Measurements from ENCODE around the gene SRSF11. TPM values are rescaled to one million over a fixed set of nuclear protein-coding genes. Genes with fewer than 3 reads are reported as not detected.

Gene SRSF11
- total and polyA plus RNA-seq, 2 donors = 130 to 306 TPM

DNA sequence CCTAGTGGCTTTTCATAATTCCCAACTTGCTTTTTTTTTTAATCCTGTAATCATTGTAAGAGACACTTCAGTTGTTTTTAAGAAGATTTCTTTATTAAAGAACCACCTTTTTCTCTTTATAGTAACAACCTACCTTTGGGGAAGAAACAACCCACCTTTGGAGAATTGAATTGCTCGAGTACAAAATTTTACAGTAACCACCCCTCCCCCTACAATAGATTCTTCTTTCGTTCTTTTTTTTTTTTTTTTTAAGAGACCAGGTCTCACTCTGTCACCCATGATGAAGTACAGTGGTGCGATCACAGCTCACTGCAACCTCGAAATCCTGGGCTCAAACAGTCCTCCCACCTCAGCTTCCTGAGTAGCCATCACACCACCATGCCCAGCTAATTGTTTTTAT is 13.7 kb upstream of the SRSF11 start:
- Histone ChIP-seq H3K4me1 (ENCODE audit: control insufficient read depth in 2 of 2, insufficient read depth in 2 of 2, low read length in 2 of 2) (peaks cover 3 to 14% of the 10 kb centered on the region in 2 donors), H3K27me3 (ENCODE audit: control insufficient read depth in 2 of 2, insufficient read depth in 1 of 2, low read length in 1 of 2) (no peaks in the 10 kb centered on the region), H3K27ac (ENCODE audit: low read depth in 1 of 2, low read length in 1 of 2) (no peak overlapping the region), H3K4me3 (ENCODE audit: low read length in 2 of 2) (no peak overlapping the region), H3K36me3 (ENCODE audit: control insufficient read depth in 2 of 2, insufficient read depth in 2 of 2, low read length in 1 of 2) (peaks cover 0 to 17% of the 10 kb centered on the region in 2 donors), H3K9me3 (ENCODE audit: control insufficient read depth in 2 of 2, insufficient read depth in 1 of 2, low read length in 1 of 2) (no peaks in the 10 kb centered on the region)
- no peak for DNase-seq (ENCODE audit: low read depth in 6 of 9, low spot score in 9 of 9)
- WGBS = 99% methylated on average over 4 of the region's 4 CpGs

DNA sequence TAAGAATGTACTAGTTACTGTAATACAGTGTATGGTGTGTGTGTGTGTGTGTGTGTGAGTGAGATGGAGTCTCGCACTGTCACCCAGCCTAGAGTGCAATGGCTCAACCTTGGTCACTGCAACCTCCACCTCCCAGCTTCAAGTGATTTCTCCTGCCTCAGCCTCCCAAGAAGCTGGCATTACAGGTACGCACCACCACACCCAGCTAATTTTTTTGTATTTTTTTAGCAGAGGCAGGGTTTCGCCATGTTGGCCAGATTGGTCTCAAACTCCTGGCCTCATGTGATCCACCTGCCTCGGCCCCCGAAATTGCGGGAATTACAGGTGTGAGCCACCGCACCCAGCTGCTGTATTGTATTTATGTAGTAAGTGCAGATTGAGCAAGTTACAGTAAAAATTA is 12.9 kb upstream of the SRSF11 start:
- peaks cover 3 to 11% of the 10 kb centered on the region in 2 donors for H3K4me1 ChIP-seq (ENCODE audit: control insufficient read depth in 2 of 2, insufficient read depth in 2 of 2, low read length in 2 of 2)
- no peak for DNase-seq (ENCODE audit: low read depth in 6 of 9, low spot score in 9 of 9)
- no peak overlapping the region for H3K4me3 ChIP-seq (ENCODE audit: low read length in 2 of 2)
- 98% methylated on average over 7 of the region's 7 CpGs for WGBS
- no peaks in the 10 kb centered on the region for H3K27me3 ChIP-seq (ENCODE audit: control insufficient read depth in 2 of 2, insufficient read depth in 1 of 2, low read length in 1 of 2)
- peaks cover 0 to 17% of the 10 kb centered on the region in 2 donors for H3K36me3 ChIP-seq (ENCODE audit: control insufficient read depth in 2 of 2, insufficient read depth in 2 of 2, low read length in 1 of 2)
- no peaks in the 10 kb centered on the region for H3K9me3 ChIP-seq (ENCODE audit: control insufficient read depth in 2 of 2, insufficient read depth in 1 of 2, low read length in 1 of 2)
- H3K27ac ChIP-seq (ENCODE audit: low read depth in 1 of 2, low read length in 1 of 2) = no peak overlapping the region

DNA sequence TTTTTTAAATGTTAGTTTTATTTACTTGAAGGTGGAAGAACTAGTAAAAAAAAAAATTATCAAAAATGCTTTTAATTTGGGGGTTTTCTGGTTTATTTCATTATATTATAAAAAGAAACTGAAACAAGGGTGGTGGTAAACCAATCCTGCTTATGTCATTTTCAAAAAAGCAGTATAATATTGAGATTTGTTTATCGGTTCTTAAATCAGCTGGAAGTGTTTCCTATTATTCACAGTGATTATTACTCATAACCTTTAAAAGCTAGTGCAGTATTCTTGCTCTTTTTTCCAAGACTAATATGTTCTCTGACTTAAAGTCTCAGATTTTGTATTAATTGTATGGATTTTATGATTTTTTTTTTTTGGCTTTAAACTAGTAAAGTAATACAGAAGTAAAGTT is 10.4 kb upstream of the SRSF11 start:
- peaks cover 3 to 11% of the 10 kb centered on the region in 2 donors for H3K4me1 ChIP-seq (ENCODE audit: control insufficient read depth in 2 of 2, insufficient read depth in 2 of 2, low read length in 2 of 2)
- no peaks in the 10 kb centered on the region for H3K27me3 ChIP-seq (ENCODE audit: control insufficient read depth in 2 of 2, insufficient read depth in 1 of 2, low read length in 1 of 2)
- H3K27ac ChIP-seq (ENCODE audit: low read depth in 1 of 2, low read length in 1 of 2) = no peak overlapping the region
- H3K4me3 ChIP-seq (ENCODE audit: low read length in 2 of 2) = no peak overlapping the region
- WGBS = 95% methylated on average over 1 of the region's 1 CpG
- no peak for DNase-seq (ENCODE audit: low read depth in 6 of 9, low spot score in 9 of 9)
- H3K9me3 ChIP-seq (ENCODE audit: control insufficient read depth in 2 of 2, insufficient read depth in 1 of 2, low read length in 1 of 2) = no peaks in the 10 kb centered on the region
- H3K36me3 ChIP-seq (ENCODE audit: control insufficient read depth in 2 of 2, insufficient read depth in 2 of 2, low read length in 1 of 2) = peaks cover 5 to 17% of the 10 kb centered on the region in 2 donors

DNA sequence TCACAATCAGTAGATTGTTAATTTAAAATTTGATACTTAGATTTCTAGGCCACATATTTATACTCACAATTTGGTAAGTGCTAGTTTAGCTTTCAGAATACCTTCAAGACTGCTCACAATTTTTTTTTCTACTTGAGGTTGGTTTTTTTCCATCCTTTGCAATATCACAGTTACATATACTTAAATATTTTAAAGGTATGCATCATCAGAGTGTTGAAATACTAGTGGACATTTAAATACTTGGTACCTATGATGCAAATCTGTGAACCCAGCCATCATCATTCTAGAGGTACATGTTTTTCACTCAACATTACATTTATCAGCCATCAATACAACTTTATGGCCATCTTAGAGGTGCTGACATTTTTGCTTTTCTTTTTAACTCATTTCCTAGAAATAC is 9.6 kb upstream of the SRSF11 start:
- no peaks in the 10 kb centered on the region for H3K9me3 ChIP-seq (ENCODE audit: control insufficient read depth in 2 of 2, insufficient read depth in 1 of 2, low read length in 1 of 2)

DNA sequence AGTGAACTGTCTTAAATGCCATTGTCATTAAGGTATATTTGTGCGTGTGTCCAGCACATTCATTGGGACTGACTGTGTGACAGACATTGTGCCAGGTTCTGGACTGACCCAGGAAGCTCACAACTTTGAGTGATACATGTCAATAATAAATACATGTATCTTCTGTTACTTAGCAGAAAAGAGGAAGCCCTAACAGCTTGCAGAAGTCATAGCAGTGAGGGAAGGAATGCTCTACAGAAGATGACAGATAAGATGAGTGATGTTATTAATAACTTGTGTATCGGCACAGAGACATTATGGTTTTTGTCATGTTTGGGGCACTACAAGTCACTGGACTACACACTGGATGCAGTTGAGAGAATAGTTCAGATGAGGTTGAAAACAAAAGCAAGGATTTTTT is 1.2 kb upstream of the SRSF11 start:
- peaks cover 0 to 4% of the 10 kb centered on the region in 2 donors for H3K4me1 ChIP-seq (ENCODE audit: control insufficient read depth in 2 of 2, insufficient read depth in 2 of 2, low read length in 2 of 2)
- no peak overlapping the region for H3K27ac ChIP-seq (ENCODE audit: low read depth in 1 of 2, low read length in 1 of 2)
- 90% methylated on average over 2 of the region's 2 CpGs for WGBS
- H3K4me3 ChIP-seq (ENCODE audit: low read length in 2 of 2) = no peak overlapping the region
- no peaks in the 10 kb centered on the region for H3K27me3 ChIP-seq (ENCODE audit: control insufficient read depth in 2 of 2, insufficient read depth in 1 of 2, low read length in 1 of 2)
- peaks cover 6 to 29% of the 10 kb centered on the region in 2 donors for H3K36me3 ChIP-seq (ENCODE audit: control insufficient read depth in 2 of 2, insufficient read depth in 2 of 2, low read length in 1 of 2)
- DNase-seq (ENCODE audit: low read depth in 6 of 9, low spot score in 9 of 9) = no peak
- no peaks in the 10 kb centered on the region for H3K9me3 ChIP-seq (ENCODE audit: control insufficient read depth in 2 of 2, insufficient read depth in 1 of 2, low read length in 1 of 2)

More for the DNA sequence above, 9.6 kb upstream of the SRSF11 start:
- H3K27me3 ChIP-seq (ENCODE audit: control insufficient read depth in 2 of 2, insufficient read depth in 1 of 2, low read length in 1 of 2) = no peaks in the 10 kb centered on the region
- no peak overlapping the region for H3K27ac ChIP-seq (ENCODE audit: low read depth in 1 of 2, low read length in 1 of 2)
- peaks cover 1 to 10% of the 10 kb centered on the region in 2 donors for H3K4me1 ChIP-seq (ENCODE audit: control insufficient read depth in 2 of 2, insufficient read depth in 2 of 2, low read length in 2 of 2)
- H3K4me3 ChIP-seq (ENCODE audit: low read length in 2 of 2) = no peak overlapping the region
- DNase-seq (ENCODE audit: low read depth in 6 of 9, low spot score in 9 of 9) = no peak
- H3K36me3 ChIP-seq (ENCODE audit: control insufficient read depth in 2 of 2, insufficient read depth in 2 of 2, low read length in 1 of 2) = peaks cover 6 to 17% of the 10 kb centered on the region in 2 donors

DNA sequence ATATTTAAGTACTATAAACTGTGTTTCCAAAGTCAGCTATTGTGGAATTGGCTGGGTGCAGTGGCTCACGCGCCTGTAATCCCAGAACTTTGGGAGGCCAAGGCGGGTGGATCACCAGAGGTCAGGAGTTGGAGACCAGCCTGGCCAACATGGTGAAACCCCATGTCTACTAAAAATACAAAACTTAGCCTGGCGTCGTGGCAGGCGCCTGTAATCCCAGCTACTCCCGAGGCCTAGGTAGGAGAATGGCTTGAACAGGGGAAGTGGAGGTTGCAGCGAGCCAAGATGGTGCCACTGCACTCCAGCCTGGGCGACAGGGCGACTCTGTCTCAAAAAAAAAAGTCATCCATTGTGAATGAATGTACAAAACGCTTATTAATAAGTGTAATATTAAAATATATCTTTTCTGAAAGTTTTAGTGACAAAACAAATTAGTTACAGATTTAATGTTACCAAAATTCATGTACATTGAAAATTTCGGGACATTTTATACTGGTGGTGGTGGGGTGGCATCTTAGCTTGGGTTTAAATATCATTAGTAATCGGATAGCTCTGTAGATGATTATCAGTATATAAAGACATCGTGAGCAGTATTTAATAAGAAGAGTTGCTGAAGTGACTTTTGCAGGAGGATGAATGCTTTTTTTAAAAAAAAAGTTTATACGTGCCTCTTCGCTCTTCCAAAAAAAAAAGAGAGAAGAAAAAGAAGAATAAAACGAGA is 503 bp upstream of the SRSF11 start:
- H3K27me3 ChIP-seq (ENCODE audit: control insufficient read depth in 2 of 2, insufficient read depth in 1 of 2, low read length in 1 of 2) = no peaks in the 10 kb centered on the region
- 61% methylated on average over 17 of the region's 17 CpGs for WGBS
- DNase-seq (ENCODE audit: low read depth in 6 of 9, low spot score in 9 of 9) = no peak
- H3K9me3 ChIP-seq (ENCODE audit: control insufficient read depth in 2 of 2, insufficient read depth in 1 of 2, low read length in 1 of 2) = no peaks in the 10 kb centered on the region
- H3K36me3 ChIP-seq (ENCODE audit: control insufficient read depth in 2 of 2, insufficient read depth in 2 of 2, low read length in 1 of 2) = peaks cover 5 to 35% of the 10 kb centered on the region in 2 donors
- H3K27ac ChIP-seq (ENCODE audit: low read depth in 1 of 2, low read length in 1 of 2) = peak overlapping the region; percentile 55 to 98
- peaks cover 0 to 4% of the 10 kb centered on the region in 2 donors for H3K4me1 ChIP-seq (ENCODE audit: control insufficient read depth in 2 of 2, insufficient read depth in 2 of 2, low read length in 2 of 2)
- peak overlapping the region; percentile 59 to 73 for H3K4me3 ChIP-seq (ENCODE audit: low read length in 2 of 2)

DNA sequence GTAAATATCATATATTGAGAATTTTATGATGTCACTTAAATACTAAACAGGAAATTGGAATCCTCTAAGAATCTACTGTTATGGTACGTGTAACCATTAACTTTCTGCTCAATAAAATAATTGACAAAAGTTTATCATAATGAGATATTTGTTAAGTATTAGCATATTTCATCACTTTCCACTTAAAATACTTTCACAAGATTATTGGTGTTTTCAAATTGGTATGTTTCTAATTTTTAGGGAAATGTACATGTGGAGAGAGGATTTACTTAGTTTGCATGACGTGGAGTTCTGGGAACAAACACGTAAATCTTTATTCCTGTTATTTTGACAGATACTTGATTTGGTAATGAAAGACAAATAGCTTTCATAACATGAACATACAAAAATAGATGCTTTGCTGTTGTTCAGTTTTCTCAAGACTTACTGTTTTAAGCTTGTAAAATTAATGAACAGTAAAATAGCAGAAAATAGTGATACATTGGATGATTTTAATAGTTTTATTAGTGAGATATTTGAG is 1.6 kb downstream of the SRSF11 start:
- Histone ChIP-seq H3K27ac (ENCODE audit: low read depth in 1 of 2, low read length in 1 of 2) (no peak overlapping the region), H3K36me3 (ENCODE audit: control insufficient read depth in 2 of 2, insufficient read depth in 2 of 2, low read length in 1 of 2) (peaks cover 3 to 38% of the 10 kb centered on the region in 2 donors), H3K4me1 (ENCODE audit: control insufficient read depth in 2 of 2, insufficient read depth in 2 of 2, low read length in 2 of 2) (peaks cover 4% of the 10 kb centered on the region in 2 donors), H3K9me3 (ENCODE audit: control insufficient read depth in 2 of 2, insufficient read depth in 1 of 2, low read length in 1 of 2) (no peaks in the 10 kb centered on the region), H3K4me3 (ENCODE audit: low read length in 2 of 2) (peak overlapping the region in 1 of 2 donors; percentile 73), H3K27me3 (ENCODE audit: control insufficient read depth in 2 of 2, insufficient read depth in 1 of 2, low read length in 1 of 2) (no peaks in the 10 kb centered on the region)
- WGBS = 59% methylated on average over 3 of the region's 3 CpGs
- DNase-seq (ENCODE audit: low read depth in 6 of 9, low spot score in 9 of 9) = no peak

DNA sequence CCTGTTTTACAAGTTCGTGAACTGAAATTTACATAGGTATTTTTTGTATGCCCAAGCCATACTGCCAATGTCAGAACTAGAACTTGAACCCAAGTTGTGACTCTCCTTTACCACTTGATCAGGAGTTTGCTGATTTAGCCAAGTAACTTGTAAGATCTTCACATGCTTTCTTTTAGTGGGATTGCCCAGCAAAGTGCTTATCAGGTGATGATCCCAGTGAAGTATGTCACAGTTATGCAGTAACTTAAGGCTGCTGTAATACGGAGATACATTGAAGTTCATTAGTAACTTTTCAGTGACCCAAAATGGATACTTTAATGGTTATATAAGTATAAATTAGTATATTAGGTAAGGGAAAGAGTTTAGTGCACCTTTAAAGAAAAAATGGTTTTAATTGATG is 3.8 kb downstream of the SRSF11 start:
- H3K4me1 ChIP-seq (ENCODE audit: control insufficient read depth in 2 of 2, insufficient read depth in 2 of 2, low read length in 2 of 2) = peaks cover 4% of the 10 kb centered on the region in 2 donors
- 98% methylated on average over 2 of the region's 2 CpGs for WGBS
- DNase-seq (ENCODE audit: low read depth in 6 of 9, low spot score in 9 of 9) = no peak

DNA sequence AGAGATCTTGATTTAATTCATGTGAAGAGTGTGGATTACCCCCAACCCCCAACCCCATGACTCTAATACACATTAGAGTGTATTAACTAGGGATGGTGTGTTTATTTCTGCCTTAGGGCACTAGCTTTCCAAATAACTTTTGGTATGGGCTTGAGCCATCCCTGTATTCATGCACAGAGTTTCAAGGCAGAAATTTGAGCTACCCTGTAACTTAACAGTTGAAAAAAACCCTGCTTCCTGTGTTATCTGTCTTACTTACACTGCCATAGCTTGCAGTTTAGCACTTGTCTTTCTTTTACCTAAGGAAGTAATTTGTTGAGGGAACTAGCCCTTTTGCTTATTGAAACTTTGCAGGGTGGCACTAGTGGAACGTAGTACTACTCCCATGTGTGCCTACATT is 6.3 kb downstream of the SRSF11 start:
- peak in 2 of 9 donors; percentile 8 to 33 for DNase-seq (ENCODE audit: low read depth in 6 of 9, low spot score in 9 of 9)
- H3K4me3 ChIP-seq (ENCODE audit: low read length in 2 of 2) = no peak overlapping the region
- no peaks in the 10 kb centered on the region for H3K9me3 ChIP-seq (ENCODE audit: control insufficient read depth in 2 of 2, insufficient read depth in 1 of 2, low read length in 1 of 2)
- H3K27ac ChIP-seq (ENCODE audit: low read depth in 1 of 2, low read length in 1 of 2) = peak overlapping the region in 1 of 2 donors; percentile 20
- no peaks in the 10 kb centered on the region for H3K27me3 ChIP-seq (ENCODE audit: control insufficient read depth in 2 of 2, insufficient read depth in 1 of 2, low read length in 1 of 2)
- 70% methylated on average over 1 of the region's 1 CpG for WGBS
- H3K4me1 ChIP-seq (ENCODE audit: control insufficient read depth in 2 of 2, insufficient read depth in 2 of 2, low read length in 2 of 2) = peaks cover 0 to 4% of the 10 kb centered on the region in 2 donors
- peaks cover 15 to 67% of the 10 kb centered on the region in 2 donors for H3K36me3 ChIP-seq (ENCODE audit: control insufficient read depth in 2 of 2, insufficient read depth in 2 of 2, low read length in 1 of 2)

More for the DNA sequence above, 3.8 kb downstream of the SRSF11 start:
- Histone ChIP-seq H3K9me3 (ENCODE audit: control insufficient read depth in 2 of 2, insufficient read depth in 1 of 2, low read length in 1 of 2) (no peaks in the 10 kb centered on the region), H3K4me3 (ENCODE audit: low read length in 2 of 2) (no peak overlapping the region), H3K36me3 (ENCODE audit: control insufficient read depth in 2 of 2, insufficient read depth in 2 of 2, low read length in 1 of 2) (peaks cover 7 to 44% of the 10 kb centered on the region in 2 donors), H3K27me3 (ENCODE audit: control insufficient read depth in 2 of 2, insufficient read depth in 1 of 2, low read length in 1 of 2) (no peaks in the 10 kb centered on the region), H3K27ac (ENCODE audit: low read depth in 1 of 2, low read length in 1 of 2) (no peak overlapping the region)

All from thymus (tissue), 11 donors.